Measurements from ENCODE around the gene TOLLIP.

Gene TOLLIP

GRCh38 chr11:1290052-1291040, 19.1 kb downstream of the TOLLIP start:
- no peaks in the 10 kb centered on the region for H3K9me3 ChIP-seq (ENCODE audit: control insufficient read depth, insufficient read depth, low read depth, low read length)
- H3K4me1 ChIP-seq (ENCODE audit: control insufficient read depth, insufficient read depth, low read length) = no peaks in the 10 kb centered on the region
- no peak overlapping the region for H3K4me3 ChIP-seq (ENCODE audit: low read depth, low read length)
- peaks cover 0 to 77% of the 10 kb centered on the region in 2 experiments; a peak in 1 of 3 replicates for H3K36me3 ChIP-seq (ENCODE audit: control insufficient read depth in 2 of 2, insufficient read depth in 1 of 2, low read length in 2 of 2)
- ChIA-PET CTCF (no interaction called here), POLR2A (interaction anchor here (1.2 kb wide), 1 partner anchor 19 kb away, joined by 3 read pairs; the partner anchor contains the start of gene TOLLIP)
- no peak overlapping the region for H3K27ac ChIP-seq (ENCODE audit: extremely low read depth, low read depth, low read length)
- no peak for TF ChIP-seq GLI2 (tag by site-specific recombination; IDR thresholded peaks at IDR 0.05; ENCODE audit: borderline replicate concordance, low read depth)
- no peak for TF ChIP-seq ZNF658 (tag by site-specific recombination; IDR thresholded peaks at IDR 0.05)
- no peak for TF ChIP-seq KLF1 (tag by site-specific recombination; IDR thresholded peaks at IDR 0.05)
- TF ChIP-seq ZNF121 (tag by site-specific recombination; IDR thresholded peaks at IDR 0.05) = no peak
- TF ChIP-seq ZNF202 (tag by site-specific recombination; IDR thresholded peaks at IDR 0.05; ENCODE audit: borderline replicate concordance) = no peak
- no peak for TF ChIP-seq ZNF394 (tag by site-specific recombination; IDR thresholded peaks at IDR 0.05; ENCODE audit: borderline replicate concordance)
- no peak for TF ChIP-seq ZNF521 (tag by site-specific recombination; IDR thresholded peaks at IDR 0.05)
- TF ChIP-seq PRDM2 (tag by site-specific recombination; IDR thresholded peaks at IDR 0.05; ENCODE audit: borderline replicate concordance) = no peak
- no peak for TF ChIP-seq ZNF792 (tag by site-specific recombination; IDR thresholded peaks at IDR 0.05)

GRCh38 chr11:1289211-1289935, 20.1 kb downstream of the TOLLIP start:
- Histone ChIP-seq H3K4me1 (ENCODE audit: control insufficient read depth, insufficient read depth, low read length) (no peaks in the 10 kb centered on the region), H3K9me3 (ENCODE audit: control insufficient read depth, insufficient read depth, low read depth, low read length) (no peaks in the 10 kb centered on the region), H3K4me3 (ENCODE audit: low read depth, low read length) (no peak overlapping the region), H3K36me3 (ENCODE audit: control insufficient read depth in 2 of 2, insufficient read depth in 1 of 2, low read length in 2 of 2) (peaks cover 0 to 82% of the 10 kb centered on the region in 2 experiments; a peak in 1 of 3 replicates), H3K27ac (ENCODE audit: extremely low read depth, low read depth, low read length) (no peak overlapping the region)
- ChIA-PET CTCF (interaction anchor here (0.7 kb wide), 1 partner anchor 13 kb away, joined by 5 read pairs; no protein-coding TSS in a partner anchor), POLR2A (interaction anchor here (1.2 kb wide), 1 partner anchor 20 kb away, joined by 3 read pairs; the partner anchor contains the start of gene TOLLIP)
- TF ChIP-seq ZNF677 (tag by site-specific recombination; IDR thresholded peaks at IDR 0.05) (no peak), ZNF114 (tag by site-specific recombination; IDR thresholded peaks at IDR 0.05) (no peak), ZNF426 (tag by site-specific recombination; IDR thresholded peaks at IDR 0.05) (no peak), ZNF645 (tag by site-specific recombination; IDR thresholded peaks at IDR 0.05) (no peak), ZNF48 (tag by site-specific recombination; IDR thresholded peaks at IDR 0.05) (no peak), SCRT1 (tag by site-specific recombination; IDR thresholded peaks at IDR 0.05; ENCODE audit: borderline replicate concordance) (no peak), ZNF169 (tag by site-specific recombination; IDR thresholded peaks at IDR 0.05) (no peak), SETDB1 (IDR thresholded peaks at IDR 0.05; ENCODE audit: insufficient read length, low read length) (no peak), ZFP37 (tag by site-specific recombination; IDR thresholded peaks at IDR 0.05) (no peak), ZNF561 (tag by site-specific recombination; IDR thresholded peaks at IDR 0.05; ENCODE audit: borderline replicate concordance) (no peak), ZSCAN30 (tag by site-specific recombination; IDR thresholded peaks at IDR 0.05) (no peak), ZFP41 (tag by site-specific recombination; IDR thresholded peaks at IDR 0.05; ENCODE audit: borderline replicate concordance) (no peak), ZNF19 (tag by site-specific recombination; IDR thresholded peaks at IDR 0.05; ENCODE audit: low read depth) (no peak), ZNF549 (tag by site-specific recombination; IDR thresholded peaks at IDR 0.05) (no peak), ZBTB48 (tag by site-specific recombination; IDR thresholded peaks at IDR 0.05) (no peak), ELK4 (IDR thresholded peaks at IDR 0.05; ENCODE audit: borderline replicate concordance, low read depth, low read length) (no peak)

Measured in HEK293 (cell line).